ENCODE data around the gene KCNQ5.
A peak's percentile ranks its signal among the peaks of the same experiment; 100 is the strongest.
"Not testable (repeated sequence)": the region's sequence is repeated elsewhere in the genome, so short reads cannot be mapped to it uniquely, and the experiment has no call there.

KCNQ5 gene

DNA sequence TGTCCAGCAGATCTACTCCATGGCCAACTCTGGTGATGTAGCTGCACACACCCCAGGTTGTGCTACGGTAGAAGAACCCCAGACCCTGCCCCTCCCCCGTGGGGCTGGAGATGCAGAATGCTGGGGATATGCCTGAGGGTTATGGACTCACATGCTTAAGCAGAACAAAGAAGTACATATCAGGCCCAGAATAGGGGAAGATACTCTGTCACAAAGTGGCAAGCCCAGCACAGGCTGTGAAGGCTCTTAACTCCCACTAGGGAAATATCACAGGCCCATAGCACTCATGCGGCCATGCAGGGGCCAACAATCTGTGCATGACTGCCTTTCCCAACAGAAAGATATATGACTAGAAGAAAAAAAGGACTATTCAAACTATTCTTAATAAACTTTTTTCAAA is 234.9 kb downstream of the KCNQ5 start:
- DNase-seq = no peak

DNA sequence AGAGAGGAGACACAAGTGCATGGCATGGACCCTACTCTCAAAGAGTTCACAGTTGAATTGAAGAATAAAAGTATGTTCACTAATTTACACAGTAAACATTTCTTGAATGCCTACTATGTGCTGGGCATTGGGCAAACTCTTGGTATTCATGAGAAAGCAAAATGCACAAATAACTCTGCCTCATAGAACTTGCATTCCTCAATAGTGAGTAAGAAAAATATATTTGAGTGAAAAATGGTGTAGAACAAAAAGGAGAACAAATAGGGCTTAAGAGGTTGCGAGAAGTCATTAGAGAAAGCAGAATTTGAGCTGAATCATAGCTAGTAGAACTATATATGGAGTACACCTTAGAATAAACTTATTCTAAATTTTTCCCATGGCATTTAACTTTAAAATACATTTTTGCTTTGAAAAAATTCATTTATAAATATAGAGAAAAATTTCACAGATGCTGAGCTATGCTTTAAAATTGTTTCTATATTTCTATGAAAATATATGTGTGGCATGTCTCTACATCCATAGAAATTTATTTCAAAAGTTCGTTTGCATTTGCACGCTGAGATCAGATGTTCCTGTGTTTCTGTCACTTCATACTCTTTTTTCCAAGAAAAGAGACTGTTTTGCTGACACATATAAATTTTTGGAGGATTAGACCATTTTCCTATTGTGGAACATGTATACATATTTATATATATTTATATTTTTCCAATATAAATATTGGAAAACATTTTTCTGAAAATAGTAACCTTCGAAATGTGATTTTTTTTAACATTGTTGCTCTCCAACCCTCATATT is 236.1 kb downstream of the KCNQ5 start:
- no peak for DNase-seq

GRCh38 chr6:72861059-72861458 is 239.2 kb downstream of the KCNQ5 start:
- no peak for DNase-seq

- peak; percentile 58 for DNase-seq
Observed at GRCh38 chr6:72861935-72862432, 240.1 kb downstream of the KCNQ5 start.

GRCh38 chr6:72863131-72863530 is 241.3 kb downstream of the KCNQ5 start:
- DNase-seq = no peak

- DNase-seq = no peak
Observed at GRCh38 chr6:72864236-72864635, 242.4 kb downstream of the KCNQ5 start.

DNA sequence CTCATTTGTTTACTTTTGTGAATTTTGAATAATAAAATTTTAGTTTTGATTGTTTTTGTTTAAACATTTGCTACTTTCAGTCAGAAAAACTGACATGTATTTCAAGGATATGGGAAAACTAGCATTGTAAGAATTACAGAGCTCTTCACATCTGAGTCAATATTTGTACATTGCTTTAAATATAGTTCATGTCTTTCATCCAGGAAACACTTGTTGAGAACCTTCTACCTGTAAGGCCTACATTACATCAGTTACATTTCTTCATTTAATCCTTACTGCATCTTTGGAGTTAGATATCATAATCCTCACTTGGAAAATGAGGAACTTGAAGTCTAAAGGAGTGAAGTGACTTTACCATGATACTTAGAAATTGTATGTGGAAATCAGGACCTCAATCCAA is 242.9 kb downstream of the KCNQ5 start:
- no peak for DNase-seq

- no peak for DNase-seq
Observed at GRCh38 chr6:72865467-72865866, 243.6 kb downstream of the KCNQ5 start.

DNA sequence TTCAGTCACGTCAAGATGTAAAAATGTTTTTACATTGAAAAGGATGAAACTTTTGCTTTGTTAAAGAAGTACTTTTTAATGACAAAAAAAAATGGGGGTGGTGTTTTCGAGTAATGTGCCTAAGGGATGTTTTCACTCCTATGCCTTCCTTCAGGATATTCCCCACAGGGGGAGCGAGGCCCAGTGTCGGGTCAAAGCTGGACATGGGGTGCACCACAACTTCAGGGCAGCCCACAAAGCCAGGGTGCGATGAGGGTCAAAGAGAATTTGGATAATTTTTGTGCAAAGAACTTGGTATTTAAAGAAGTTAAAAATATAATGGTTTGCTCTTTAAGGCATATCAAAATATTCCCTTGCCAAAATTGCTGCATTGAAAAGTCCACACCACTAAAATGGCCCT is 247.8 kb downstream of the KCNQ5 start:
- no peak for DNase-seq

GRCh38 chr6:72873433-72873832 is 251.6 kb downstream of the KCNQ5 start:
- no peak for DNase-seq

DNA sequence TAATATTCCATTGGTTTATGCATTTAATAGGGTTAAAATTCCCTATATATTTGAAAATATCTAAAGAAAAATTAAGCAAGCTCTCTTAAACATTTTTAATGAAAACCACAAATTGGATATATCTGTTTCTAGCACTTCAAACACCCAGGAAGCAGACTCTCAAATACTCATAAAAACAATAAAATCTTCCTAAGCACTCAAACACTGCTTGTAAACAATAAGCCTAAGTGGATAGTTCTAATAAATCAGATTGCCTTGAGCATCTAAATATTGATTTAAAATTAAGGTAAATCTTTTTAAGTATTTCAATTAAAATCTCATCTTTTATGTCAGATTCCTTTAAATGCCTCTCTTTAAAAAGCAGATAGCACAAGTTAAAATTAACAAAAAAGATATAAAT is 254.4 kb downstream of the KCNQ5 start:
- DNase-seq = no peak

- DNase-seq = no peak
Observed at GRCh38 chr6:72886170-72886569, 264.3 kb downstream of the KCNQ5 start.

DNA sequence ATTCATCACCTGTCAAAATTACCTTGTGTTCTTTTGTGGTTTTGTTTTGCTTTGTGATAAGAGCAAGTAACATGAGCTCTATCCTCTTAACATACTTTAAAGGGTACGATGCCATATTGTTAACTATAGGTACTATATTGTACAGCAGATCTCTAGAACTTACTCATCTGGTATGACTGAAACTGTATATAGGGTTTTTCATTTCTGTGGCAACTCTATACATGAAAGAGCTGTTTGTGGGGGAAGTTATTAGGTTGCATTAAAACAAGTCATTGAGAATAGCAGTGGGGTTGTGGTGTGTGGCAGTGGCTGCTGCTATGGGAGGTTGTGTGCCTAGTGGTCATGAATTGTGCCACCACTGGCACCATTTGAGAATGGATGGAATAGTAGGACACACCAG is 268.4 kb downstream of the KCNQ5 start:
- no peak for DNase-seq

DNA sequence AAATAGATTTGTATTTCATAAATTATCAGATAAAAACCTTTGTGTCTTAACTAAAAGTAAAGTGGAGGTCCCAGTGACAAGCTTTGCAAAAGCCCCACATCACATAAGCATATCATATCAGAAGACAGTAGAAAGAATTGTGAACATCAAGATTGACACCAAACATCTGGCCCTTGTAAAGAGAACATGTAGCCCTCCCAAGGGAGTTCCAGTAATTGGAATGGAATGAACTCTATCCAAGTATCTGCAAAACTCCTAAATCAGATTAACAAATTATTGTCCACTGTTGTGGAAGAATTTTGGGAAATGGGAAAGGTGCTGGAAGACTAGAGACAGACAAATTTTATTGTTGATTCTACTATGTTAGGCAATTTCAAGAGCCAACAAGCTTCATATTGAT is 268.8 kb downstream of the KCNQ5 start:
- DNase-seq = no peak

GRCh38 chr6:72892901-72893300 is 271.0 kb downstream of the KCNQ5 start:
- no peak for DNase-seq

DNA sequence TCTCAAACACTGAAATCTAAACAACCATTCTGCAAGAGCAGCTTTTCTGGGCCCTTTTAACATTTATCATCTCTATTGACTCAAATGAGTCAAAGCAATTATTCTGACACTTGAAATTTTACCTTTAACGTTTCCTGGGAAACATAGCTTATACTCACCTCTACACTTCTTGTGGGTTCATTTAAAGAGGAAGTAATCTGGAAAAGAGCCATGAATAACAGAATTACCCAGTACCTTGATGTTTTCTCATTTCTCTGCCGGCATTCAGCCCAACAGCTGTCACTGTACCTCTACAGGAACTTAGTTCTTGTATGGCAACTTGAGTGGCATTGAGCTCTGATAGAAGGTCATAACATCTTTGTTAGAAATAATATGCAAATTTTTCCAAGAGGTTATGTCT is 272.2 kb downstream of the KCNQ5 start:
- DNase-seq = no peak

- DNase-seq = not testable (repeated sequence)
Observed at GRCh38 chr6:72898313-72898712, 276.4 kb downstream of the KCNQ5 start.

- DNase-seq = no peak
Observed at GRCh38 chr6:72905705-72906478, 284.0 kb downstream of the KCNQ5 start.

GRCh38 chr6:72911463-72912155 is 289.7 kb downstream of the KCNQ5 start:
- DNase-seq = peak; percentile 63

- no peak for DNase-seq
Observed at GRCh38 chr6:72913797-72914196, 291.9 kb downstream of the KCNQ5 start.

- no peak for DNase-seq
Observed at GRCh38 chr6:72916298-72916697, 294.4 kb downstream of the KCNQ5 start.

DNA sequence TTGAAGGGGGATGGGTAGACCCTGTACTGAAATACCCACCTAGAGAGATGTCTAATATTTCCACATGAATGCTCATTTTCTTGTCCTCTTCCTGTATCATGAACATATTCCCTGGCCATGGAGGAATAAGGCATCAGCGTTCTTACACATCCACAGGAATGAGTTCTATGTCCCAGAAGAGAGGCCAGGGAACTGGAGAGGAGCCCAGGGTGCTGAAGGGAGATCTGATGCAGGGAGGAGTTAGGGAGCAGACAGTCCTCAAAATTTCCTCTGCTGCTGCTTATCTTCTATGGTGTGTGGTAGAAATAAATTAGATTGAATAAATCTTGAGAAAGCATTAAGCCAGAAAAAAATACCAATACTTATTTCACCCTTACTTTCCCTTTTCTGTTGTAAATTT is 295.0 kb downstream of the KCNQ5 start:
- DNase-seq = no peak

DNA sequence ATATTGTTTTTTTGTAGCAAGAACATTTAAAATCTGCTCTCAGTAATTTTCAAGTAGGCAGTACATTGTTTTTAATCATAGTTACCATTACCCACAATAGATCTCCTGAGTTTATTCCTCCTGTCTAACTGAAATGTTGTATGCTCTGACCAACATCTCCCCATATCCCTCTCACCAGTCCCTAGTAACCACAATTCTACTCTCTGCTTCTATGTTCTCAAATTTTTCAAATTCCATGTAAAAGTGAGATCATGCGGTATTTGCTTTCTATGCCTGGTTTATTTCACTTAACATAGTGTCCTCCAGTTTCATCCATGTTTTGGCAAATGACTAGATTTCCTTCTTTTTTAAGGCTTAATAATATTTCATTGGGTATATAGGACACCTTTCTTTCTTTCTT is 300.5 kb downstream of the KCNQ5 start:
- DNase-seq = no peak

DNA sequence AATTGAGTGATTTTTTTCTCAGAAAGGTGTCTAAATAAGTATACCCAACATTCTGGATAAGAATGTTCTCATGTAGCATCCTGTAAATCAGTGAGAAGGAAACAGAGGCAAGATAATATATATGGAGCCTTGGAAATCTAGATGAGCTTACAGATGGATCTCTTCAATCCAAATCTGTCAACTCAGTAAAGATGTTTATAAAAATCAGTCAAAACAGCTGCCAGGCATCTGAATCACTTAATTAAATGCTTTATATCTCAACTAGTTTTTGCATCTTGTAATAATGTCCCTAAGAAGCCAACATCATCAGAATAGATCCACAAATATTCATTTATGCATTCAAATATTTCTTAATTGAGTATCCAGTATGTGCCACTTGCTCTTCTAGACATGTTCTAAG is 303.3 kb downstream of the KCNQ5 start:
- DNase-seq = no peak
